PC-3 (cell line): Measurements from ENCODE around the gene FUT3. TPM values are rescaled to one million over a fixed set of nuclear protein-coding genes. Genes with fewer than 3 reads are reported as not detected.
"Not testable (repeated sequence)": the region's sequence is repeated elsewhere in the genome, so short reads cannot be mapped to it uniquely, and the experiment has no call there.

Source experiments
- ATAC-seq: fragments of 200-7000 bp; cut with Tn5 transposase; 2 replicates; pipeline ENCODE4 v1.9.1; 2020; ENCODE audit warnings: mild to moderate bottlenecking, moderate library complexity
- BruUV-seq: library from RNA; stranded (reverse); fragments of 400-500 nt; replicated peaks from 2 replicates; lab custom pipeline; 2021; lab: Mats Ljungman, UMichigan
- CTCF ChIA-PET: fragments of 300-600 bp; sonication (Branson Sonifier 250); formaldehyde crosslinking; loops from one replicate; lab custom pipeline; 2022; ENCODE audit warnings: antibody characterized with exemption; lab: Charles Lee
- POLR2A ChIA-PET: fragments of 300-600 bp; sonication (Branson Sonifier 250); formaldehyde crosslinking; loops from one replicate; lab custom pipeline; 2022; ENCODE audit warnings: antibody characterized with exemption; ENCODE audit not compliant: unreplicated experiment; lab: Charles Lee
- DNase-seq: peaks from one replicate; pipeline ENCODE4 v3.0.0-alpha.2; 2015
- H2AFZ ChIP-seq: fragments of 300-600 bp; sonication (generic); 2 replicates; pipeline ENCODE4 v1.6.0; 2016; ENCODE audit warnings: antibody characterized with exemption, low read length
- H3F3A ChIP-seq: fragments of 300-600 bp; sonication (generic); one replicate; pipeline ENCODE4 v1.6.0; 2017; ENCODE audit warnings: antibody characterized with exemption, low read length, control low read depth, mild to moderate bottlenecking; ENCODE audit not compliant: unreplicated experiment
- H3K27ac ChIP-seq: fragments of 300-600 bp; sonication (generic); 2 replicates; pipeline ENCODE4 v1.5.1; 2016; ENCODE audit warnings: mild to moderate bottlenecking, low read length
- H3K27me3 ChIP-seq: fragments of 300-600 bp; sonication (generic); 2 replicates; pipeline ENCODE4 v1.6.1; 2016; ENCODE audit warnings: low read length, mixed read lengths
- H3K36me3 ChIP-seq: fragments of 300-600 bp; sonication (generic); 2 replicates; pipeline ENCODE4 v1.6.1; 2016; ENCODE audit warnings: low read depth, mixed run types, low read length, mixed read lengths
- H3K4me1 ChIP-seq: fragments of 300-600 bp; sonication (generic); 2 replicates; pipeline ENCODE4 v1.5.1; 2016; ENCODE audit warnings: low read length; ENCODE audit not compliant: insufficient read depth
- H3K4me2 ChIP-seq: fragments of 300-600 bp; sonication (generic); 2 replicates; pipeline ENCODE4 v1.6.0; 2016; ENCODE audit warnings: low read length
- H3K4me3 ChIP-seq: fragments of 300-600 bp; sonication (generic); 2 replicates; pipeline ENCODE4 v1.5.1; 2016; ENCODE audit warnings: mild to moderate bottlenecking, low read length, mixed read lengths
- H3K79me2 ChIP-seq: fragments of 300-600 bp; sonication (generic); 2 replicates; pipeline ENCODE4 v1.6.1; 2017; ENCODE audit warnings: low read length, mixed read lengths
- H3K9ac ChIP-seq: fragments of 300-600 bp; sonication (generic); 2 replicates; pipeline ENCODE4 v1.6.0; 2016; ENCODE audit warnings: mild to moderate bottlenecking, low read length
- H3K9me2 ChIP-seq: fragments of 300-600 bp; sonication (generic); replicated peaks from 2 replicates; pipeline ENCODE4 v1.6.1; 2016; ENCODE audit warnings: mixed run types, low read length, mixed read lengths
- H3K9me3 ChIP-seq: fragments of 300-600 bp; sonication (generic); 2 replicates; pipeline ENCODE4 v1.6.1; 2016; ENCODE audit warnings: low read length, mixed read lengths
- H4K20me1 ChIP-seq: fragments of 300-600 bp; sonication (generic); 2 replicates; pipeline ENCODE4 v1.6.1; 2016; ENCODE audit warnings: low read length, mixed read lengths
- CTCF ChIP-seq: fragments of 300-600 bp; sonication (generic); conservative IDR thresholded peaks from 2 replicates; pipeline ENCODE4 v1.5.1; 2017; ENCODE audit warnings: antibody characterized with exemption, low read depth, mild to moderate bottlenecking, low read length
- EZH2 ChIP-seq: fragments of 300-600 bp; sonication (generic); IDR thresholded peaks from one replicate; pipeline ENCODE4 v1.6.1; 2017; ENCODE audit warnings: antibody characterized with exemption, mild to moderate bottlenecking, low read length; ENCODE audit not compliant: unreplicated experiment
- EZH2phosphoT487 ChIP-seq: fragments of 300-600 bp; sonication (generic); IDR thresholded peaks from 2 replicates; pipeline ENCODE4 v1.6.1; 2018; ENCODE audit warnings: mild to moderate bottlenecking, antibody characterized with exemption, low read length, borderline replicate concordance
- intact Hi-C: fragments of 100-400 bp; cut with micrococcal nuclease; formaldehyde crosslinking; loops from 2 replicates; pipeline ENCODE4 v1.9.0; 2023
- total RNA-seq: library from RNA; depleted of rRNA; stranded (reverse); fragments of >200 nt; gene quantifications from 2 replicates; pipeline ENCODE4 v1.2.3, GENCODE V29; 2014

FUT3 gene
- total RNA-seq, 1 experiment from 2014 or later: 7.7 TPM

GRCh38 chr19:5850743-5851293 is 431 bp downstream of the FUT3 start:
- peak; percentile 90 for DNase-seq
- Histone ChIP-seq H3K9ac (no peak overlapping the region), H3K4me1 (peaks cover 18% of the 10 kb centered on the region), H3K4me2 (peak overlapping the region; percentile 74), H3K27ac (peak overlapping the region; percentile 61), H3F3A (no peaks in the 10 kb centered on the region), H2AFZ (peak overlapping the region; percentile 61), H3K79me2 (no peaks in the 10 kb centered on the region), H3K36me3 (no peaks in the 10 kb centered on the region), H3K9me3 (no peaks in the 10 kb centered on the region), H4K20me1 (no peaks in the 10 kb centered on the region), H3K27me3 (no peaks in the 10 kb centered on the region; the same call in 1 of the 2 replicates), H3K9me2 (no peaks in the 10 kb centered on the region), H3K4me3 (peak overlapping the region; percentile 46)
- TF ChIP-seq EZH2: no peak
- no peak for TF ChIP-seq CTCF
- no peak for TF ChIP-seq EZH2phosphoT487
- TSS peak; percentile 56 for BruUV-seq
- ChIA-PET CTCF (no interaction called here), POLR2A (interaction anchor here (0.6 kb wide), 1 partner anchor 63 kb away, joined by 3 read pairs; the partner anchor contains the start of gene CAPS)
- intact Hi-C loops: no loop called here
- peak; percentile 81 for ATAC-seq

- Histone ChIP-seq H3K9ac (no peak overlapping the region), H3K27me3 (no peaks in the 10 kb centered on the region), H3K9me2 (no peaks in the 10 kb centered on the region), H3K27ac (0 out of 2 replicates have a peak overlapping the region, but pooled peaks have one; percentile 7), H3K79me2 (no peaks in the 10 kb centered on the region), H3F3A (no peaks in the 10 kb centered on the region), H3K4me3 (no peak overlapping the region; the same call in 1 of the 2 replicates), H3K4me1 (peaks cover 18% of the 10 kb centered on the region), H3K9me3 (no peaks in the 10 kb centered on the region), H3K4me2 (peak overlapping the region; percentile 74), H3K36me3 (no peaks in the 10 kb centered on the region), H4K20me1 (no peaks in the 10 kb centered on the region), H2AFZ (no peak overlapping the region)
- POLR2A ChIA-PET: no interaction called here
- CTCF ChIA-PET: no interaction called here
- DNase-seq: peak; percentile 22
- no TSS peak for BruUV-seq
- TF ChIP-seq EZH2 (no peak), CTCF (no peak), EZH2phosphoT487 (no peak)
- intact Hi-C loops: no loop called here
- no peak for ATAC-seq
Measured at GRCh38 chr19:5850189-5850588, 1.1 kb downstream of the FUT3 start.

GRCh38 chr19:5848621-5849020 is 2.6 kb downstream of the FUT3 start:
- peaks cover 18% of the 10 kb centered on the region for H3K4me1 ChIP-seq
- H3K27me3 ChIP-seq, CTCF ChIA-PET, H3K9ac ChIP-seq, H3K36me3 ChIP-seq, H3K9me3 ChIP-seq, H3K4me2 ChIP-seq, DNase-seq, intact Hi-C loops, H3K79me2 ChIP-seq, BruUV-seq, ATAC-seq, H3K9me2 ChIP-seq, H2AFZ ChIP-seq, H4K20me1 ChIP-seq, H3K4me3 ChIP-seq, H3K27ac ChIP-seq, POLR2A ChIA-PET, H3F3A ChIP-seq: not testable (repeated sequence)

GRCh38 chr19:5847846-5848245 is 3.4 kb downstream of the FUT3 start:
- H3K4me1 ChIP-seq: peaks cover 18% of the 10 kb centered on the region
- DNase-seq, H3K27me3 ChIP-seq, intact Hi-C loops, H3K9ac ChIP-seq, H2AFZ ChIP-seq, CTCF ChIA-PET, BruUV-seq, H3K79me2 ChIP-seq, H3K4me3 ChIP-seq, POLR2A ChIA-PET, H3K27ac ChIP-seq, H3K36me3 ChIP-seq, H3K9me2 ChIP-seq, H3K4me2 ChIP-seq, ATAC-seq, H4K20me1 ChIP-seq, H3K9me3 ChIP-seq, H3F3A ChIP-seq: not testable (repeated sequence)
